AG09309 (cell line): Measurements from ENCODE around the gene EFHC1.

Source experiments
- DNase-seq: peaks from one replicate; pipeline ENCODE4 v3.0.0-alpha.2; 2010; ENCODE audit warnings: low read depth
- H3K4me3 ChIP-seq: 2 replicates; pipeline ENCODE4 v1.5.1; 2011; ENCODE audit warnings: mild to moderate bottlenecking, low read depth, low read length, moderate library complexity; ENCODE audit not compliant: control insufficient read depth
- CTCF ChIP-seq: IDR thresholded peaks from 2 replicates; pipeline ENCODE4 v1.5.1; 2011; ENCODE audit warnings: mild to moderate bottlenecking, low read depth, low read length, inconsistent platforms; ENCODE audit not compliant: insufficient read depth, control insufficient read depth; ENCODE audit errors: missing control alignments

The EFHC1 gene

GRCh38 chr6:52545406-52546119, 125.4 kb downstream of the EFHC1 start:
- no peak overlapping the region for H3K4me3 ChIP-seq
- DNase-seq, result no peak
- TF ChIP-seq CTCF, result no peak

- DNase-seq, result no peak
- TF ChIP-seq CTCF, result no peak
- H3K4me3 ChIP-seq, result no peak overlapping the region
These were observed 126.0 kb downstream of the EFHC1 start for GRCh38 chr6:52546192-52546591.

- DNase-seq, result no peak
- TF ChIP-seq CTCF, result no peak
- H3K4me3 ChIP-seq, result no peak overlapping the region
These were observed 126.5 kb downstream of the EFHC1 start for GRCh38 chr6:52546678-52547077.

GRCh38 chr6:52547647-52548352, 127.7 kb downstream of the EFHC1 start:
- TF ChIP-seq CTCF, result no peak
- DNase-seq, result no peak

GRCh38 chr6:52548353-52548713, 128.2 kb downstream of the EFHC1 start:
- TF ChIP-seq CTCF, result no peak
- no peak for DNase-seq
- H3K4me3 ChIP-seq, result no peak overlapping the region

More at GRCh38 chr6:52547647-52548352, 127.7 kb downstream of the EFHC1 start:
- H3K4me3 ChIP-seq, result no peak overlapping the region

- TF ChIP-seq CTCF, result no peak
- no peak for DNase-seq
These were observed 128.9 kb downstream of the EFHC1 start for GRCh38 chr6:52548999-52549398.

GRCh38 chr6:52549428-52549827, 129.3 kb downstream of the EFHC1 start:
- DNase-seq, result no peak
- H3K4me3 ChIP-seq, result no peak overlapping the region
- TF ChIP-seq CTCF, result no peak

More at GRCh38 chr6:52548999-52549398, 128.9 kb downstream of the EFHC1 start:
- no peak overlapping the region for H3K4me3 ChIP-seq
